Endothelial cell of umbilical vein (primary cell): Measurements from ENCODE around the gene TP53TG5. TPM values are rescaled to one million over a fixed set of nuclear protein-coding genes. Genes with fewer than 3 reads are reported as not detected.

ENCODE experiments used
- BruUV-seq: library from RNA; stranded (reverse); fragments of 400-500 nt; replicated peaks from 2 replicates; lab custom pipeline; 2021; lab: Mats Ljungman, UMichigan
- CTCF ChIA-PET: fragments of 300-600, 350-600 bp; sonication (Branson Sonifier 250); formaldehyde crosslinking; loops from one replicate; lab custom pipeline; 2021; ENCODE audit warnings: antibody characterized with exemption, inconsistent platforms; lab: Charles Lee
- POLR2A ChIA-PET: fragments of 300-600, 350-600 bp; sonication (Branson Sonifier 250); formaldehyde crosslinking; loops from one replicate; lab custom pipeline; 2021; ENCODE audit warnings: antibody characterized with exemption, inconsistent platforms; lab: Charles Lee
- DNase-seq: peaks from one replicate; pipeline ENCODE4 v3.0.0-alpha.2; 2011; ENCODE audit warnings: low read depth, low spot score
- FAIRE-seq: peaks from 2 replicates; lab custom pipeline; 2011; peaks lifted over from hg19 to GRCh38; lab: Jason Lieb, UNC
- H2AFZ ChIP-seq: 2 replicates; pipeline ENCODE4 v1.6.0; 2012; ENCODE audit warnings: low read depth, low read length, control low read depth, inconsistent platforms
- H3K27ac ChIP-seq: 2 replicates; pipeline ENCODE4 v1.5.1; 2011; ENCODE audit warnings: low read depth, mild to moderate bottlenecking, control low read depth, low read length, moderate library complexity; ENCODE audit not compliant: insufficient read depth
- H3K27me3 ChIP-seq, 2 experiments: 2 replicates each; pipeline versions ENCODE4 v1.6.0 to v1.6.1; 2011; ENCODE audit warnings: low read length in 2 of 2, mixed read lengths in 1 of 2; ENCODE audit not compliant: control insufficient read depth in 2 of 2, insufficient read depth in 2 of 2
- H3K36me3 ChIP-seq, 2 experiments: 2 replicates in 1 of 2; 3 replicates in 1 of 2; pipeline ENCODE4 v1.5.1; 2011; ENCODE audit warnings: low read length in 2 of 2, mild to moderate bottlenecking in 1 of 2, moderate library complexity in 1 of 2; ENCODE audit not compliant: control insufficient read depth in 2 of 2, insufficient read depth in 2 of 2; ENCODE audit errors: extremely low read depth in 1 of 2
- H3K4me1 ChIP-seq: 3 replicates; pipeline ENCODE4 v1.5.1; 2011; ENCODE audit warnings: mild to moderate bottlenecking, low read length; ENCODE audit not compliant: control insufficient read depth, insufficient read depth; ENCODE audit errors: extremely low read depth
- H3K4me2 ChIP-seq: 2 replicates; pipeline ENCODE4 v1.6.1; 2011; ENCODE audit warnings: low read length, control low read depth, mixed read lengths; ENCODE audit not compliant: insufficient read depth
- H3K4me3 ChIP-seq, 3 experiments: fragments of 200-600 bp in 1 of 3; sonication (generic), shearing (Covaris generic) in 1 of 3; replicated peaks in 1 of 3; 2 replicates each; pipeline ENCODE4 v1.5.1; 2011 to 2016; ENCODE audit warnings: control low read depth in 3 of 3, low read length in 3 of 3, mild to moderate bottlenecking in 2 of 3, inconsistent platforms in 1 of 3, low read depth in 1 of 3, moderate library complexity in 1 of 3; ENCODE audit not compliant: insufficient read depth in 1 of 3
- H3K79me2 ChIP-seq: 2 replicates; pipeline ENCODE4 v1.6.0; 2012; ENCODE audit warnings: low read length, inconsistent platforms; ENCODE audit not compliant: control insufficient read depth, insufficient read depth
- H3K9ac ChIP-seq: replicated peaks from 2 replicates; pipeline ENCODE3; 2011; ENCODE audit warnings: low read length, control low read depth; ENCODE audit not compliant: insufficient read depth; ENCODE audit errors: extremely low read depth
- H3K9me1 ChIP-seq: replicated peaks from 3 replicates; pipeline ENCODE4 v1.6.0; 2011; ENCODE audit warnings: mild to moderate bottlenecking, low read length; ENCODE audit not compliant: control insufficient read depth, insufficient read depth; ENCODE audit errors: extremely low read depth
- H3K9me3 ChIP-seq: replicated peaks from 2 replicates; pipeline ENCODE4 v1.5.1; 2012; ENCODE audit warnings: low read length, inconsistent platforms; ENCODE audit not compliant: control insufficient read depth, insufficient read depth
- H4K20me1 ChIP-seq: replicated peaks from 2 replicates; pipeline ENCODE3; 2011; ENCODE audit warnings: mild to moderate bottlenecking, low read length; ENCODE audit not compliant: control insufficient read depth, insufficient read depth; ENCODE audit errors: extremely low read depth
- EZH2 ChIP-seq: IDR thresholded peaks from 2 replicates; pipeline ENCODE4 v1.6.1; 2012; ENCODE audit warnings: borderline replicate concordance, low read depth, mild to moderate bottlenecking, moderate library complexity, low read length, inconsistent platforms; ENCODE audit not compliant: severe bottlenecking
- FOS ChIP-seq: IDR thresholded peaks from 2 replicates; pipeline ENCODE4 v1.6.1; 2011; ENCODE audit warnings: mild to moderate bottlenecking, low read length, moderate library complexity, borderline replicate concordance; ENCODE audit not compliant: insufficient read depth
- GATA2 ChIP-seq: IDR thresholded peaks from 2 replicates; pipeline ENCODE4 v1.7.0; 2011; ENCODE audit warnings: low read depth, mild to moderate bottlenecking, moderate library complexity, mixed read lengths, low read length; ENCODE audit not compliant: insufficient read length, insufficient read depth
- JUN ChIP-seq: IDR thresholded peaks from 2 replicates; pipeline ENCODE4 v1.6.1; 2011; ENCODE audit warnings: borderline replicate concordance, low read depth; ENCODE audit not compliant: insufficient read length, insufficient read depth
- MYC ChIP-seq: IDR thresholded peaks from one replicate; pipeline ENCODE4 v1.6.1; 2011; ENCODE audit warnings: mild to moderate bottlenecking, low read depth, low read length
- POLR2A ChIP-seq: IDR thresholded peaks from 2 replicates; pipeline ENCODE4 v1.6.1; 2012; ENCODE audit warnings: low read depth, mild to moderate bottlenecking, control low read depth, low read length
- POLR2AphosphoS5 ChIP-seq: IDR thresholded peaks from 2 replicates; pipeline ENCODE4 v1.6.1; 2012; ENCODE audit warnings: low read depth, mild to moderate bottlenecking, control low read depth, low read length, moderate library complexity; ENCODE audit not compliant: insufficient read depth
- dilution Hi-C: fragments of 300-500 bp; cut with MboI; formaldehyde crosslinking; loops from one replicate; pipeline ENCODE4 v1.15.0; 2019; ENCODE audit warnings: low sequenced_read_pairs; ENCODE audit not compliant: extremely low pct_ligation_motif_present
- intact Hi-C: fragments of 100-400 bp; cut with micrococcal nuclease; formaldehyde crosslinking; loops from one replicate; pipeline ENCODE4 v1.10.0; 2022
- polyA plus RNA-seq, 4 experiments: library from polyadenylated mRNA; depleted of rRNA in 3 of 4; stranded (reverse) in 3 of 4; unstranded in 1 of 4; fragments of >200 nt; gene quantifications; 2 replicates each; pipeline versions ENCODE4 v1.2.1 to v1.2.3, GENCODE V29; 2011 to 2012; ENCODE audit warnings: missing spikeins in 1 of 4
- total RNA-seq: library from RNA; stranded (reverse); gene quantifications from 2 replicates; pipeline ENCODE4 v1.2.3, GENCODE V29; 2021
- TF ChIP-seq, protein P1 (sequence below), 2 donors: IDR thresholded peaks; 1 replicate in 1 of 2; 2 replicates in 1 of 2; pipeline ENCODE4 v1.5.1; 2011; ENCODE audit warnings: low read length in 2 of 2, mild to moderate bottlenecking in 2 of 2, moderate library complexity in 2 of 2, control low read depth in 1 of 2, inconsistent platforms in 1 of 2, low read depth in 1 of 2; ENCODE audit not compliant: insufficient read depth in 1 of 2; ENCODE audit errors: extremely low read depth in 1 of 2
- TF ChIP-seq, protein P2 (sequence below): IDR thresholded peaks from 2 replicates; pipeline ENCODE4 v1.6.1; 2011; ENCODE audit not compliant: insufficient read depth, insufficient read length

Gene TP53TG5
- total and polyA plus RNA-seq, 2 donors (not counting 3 experiments of a cell fraction or from before 2014, with no cell fraction given), result not detected

DNA sequence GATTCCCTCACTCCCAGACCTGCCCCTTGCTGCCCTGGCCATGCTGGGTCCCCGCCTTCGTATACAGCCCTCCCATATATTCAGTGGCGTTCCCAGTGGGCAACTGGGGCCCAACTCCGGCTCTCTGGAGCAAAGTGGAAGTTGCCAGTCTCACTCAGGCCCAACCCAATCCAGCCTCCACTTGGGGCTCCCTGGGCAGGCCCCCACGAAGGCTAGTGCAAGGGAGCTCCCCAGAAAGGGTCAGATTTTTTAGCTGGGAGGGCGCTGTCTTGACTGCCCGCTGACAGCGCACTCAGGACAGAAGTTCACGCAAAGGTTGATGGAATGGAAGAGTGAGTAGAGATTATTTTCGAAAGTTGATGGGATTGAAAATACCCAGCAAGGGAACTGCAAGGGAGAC, 5.9 kb downstream of the TP53TG5 start:
- intact Hi-C loops, result loop anchor here (1.0 to 2.0 kb wide), 2 partner anchors 9 to 23 kb away; partner anchors contain the start of genes SDC4 and SYS1
- FAIRE-seq, result no peak

More for the DNA sequence above, 5.9 kb downstream of the TP53TG5 start:
- TF ChIP-seq, protein P1, sequence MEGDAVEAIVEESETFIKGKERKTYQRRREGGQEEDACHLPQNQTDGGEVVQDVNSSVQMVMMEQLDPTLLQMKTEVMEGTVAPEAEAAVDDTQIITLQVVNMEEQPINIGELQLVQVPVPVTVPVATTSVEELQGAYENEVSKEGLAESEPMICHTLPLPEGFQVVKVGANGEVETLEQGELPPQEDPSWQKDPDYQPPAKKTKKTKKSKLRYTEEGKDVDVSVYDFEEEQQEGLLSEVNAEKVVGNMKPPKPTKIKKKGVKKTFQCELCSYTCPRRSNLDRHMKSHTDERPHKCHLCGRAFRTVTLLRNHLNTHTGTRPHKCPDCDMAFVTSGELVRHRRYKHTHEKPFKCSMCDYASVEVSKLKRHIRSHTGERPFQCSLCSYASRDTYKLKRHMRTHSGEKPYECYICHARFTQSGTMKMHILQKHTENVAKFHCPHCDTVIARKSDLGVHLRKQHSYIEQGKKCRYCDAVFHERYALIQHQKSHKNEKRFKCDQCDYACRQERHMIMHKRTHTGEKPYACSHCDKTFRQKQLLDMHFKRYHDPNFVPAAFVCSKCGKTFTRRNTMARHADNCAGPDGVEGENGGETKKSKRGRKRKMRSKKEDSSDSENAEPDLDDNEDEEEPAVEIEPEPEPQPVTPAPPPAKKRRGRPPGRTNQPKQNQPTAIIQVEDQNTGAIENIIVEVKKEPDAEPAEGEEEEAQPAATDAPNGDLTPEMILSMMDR (IDR thresholded peaks at IDR 0.05; ENCODE audit: extremely low read depth in 1 of 2, insufficient read depth in 1 of 2, low read depth in 1 of 2, low read length in 2 of 2), result no peak
- no peak for TF ChIP-seq POLR2AphosphoS5
- no peak for TF ChIP-seq JUN
- TF ChIP-seq, protein P2, sequence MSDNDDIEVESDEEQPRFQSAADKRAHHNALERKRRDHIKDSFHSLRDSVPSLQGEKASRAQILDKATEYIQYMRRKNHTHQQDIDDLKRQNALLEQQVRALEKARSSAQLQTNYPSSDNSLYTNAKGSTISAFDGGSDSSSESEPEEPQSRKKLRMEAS, result no peak
- no peak for TF ChIP-seq GATA2
- no peak for TF ChIP-seq POLR2A
- TF ChIP-seq FOS, result no peak
- TF ChIP-seq EZH2, result no peak
- no peak for TF ChIP-seq MYC
- ChIA-PET POLR2A (interaction anchor here (0.8 to 2.3 kb wide), 2 partner anchors 9 to 65 kb away, joined by 3 to 8 read pairs; partner anchors contain the start of gene SYS1), CTCF (interaction anchor here (1.2 to 9.8 kb wide), 14 partner anchors 11 to 399 kb away, joined by 3 to 416 read pairs (median 32); partner anchors contain the start of genes DBNDD2 and SYS1)
- H3K9me3 ChIP-seq, result no peaks in the 10 kb centered on the region
- H3K27me3 ChIP-seq, result no peaks in the 10 kb centered on the region
- H3K9ac ChIP-seq, result no peak overlapping the region
- H3K4me3 ChIP-seq, result no peak overlapping the region
- H3K4me1 ChIP-seq, result peaks cover 7% of the 10 kb centered on the region
- no peak overlapping the region for H3K4me2 ChIP-seq
- H3K9me1 ChIP-seq, result no peaks in the 10 kb centered on the region
- peak overlapping the region; percentile 24 for H2AFZ ChIP-seq
- no peaks in the 10 kb centered on the region for H3K79me2 ChIP-seq
- no peak overlapping the region for H3K27ac ChIP-seq
- H3K36me3 ChIP-seq, result peaks cover 0 to 8% of the 10 kb centered on the region in 2 experiments
- BruUV-seq, result no TSS peak
- no peak for DNase-seq
- dilution Hi-C loops, result no loop called here
- no peaks in the 10 kb centered on the region for H4K20me1 ChIP-seq
